GM10847 (cell line): ENCODE results near the gene FAM53A.

Source experiments
- POLR2A ChIP-seq: IDR thresholded peaks from 2 replicates; pipeline ENCODE4 v1.6.1; 2011; ENCODE audit not compliant: insufficient read length; ENCODE audit errors: extremely low read depth

FAM53A gene

GRCh38 chr4:1656132-1656531 is 28.0 kb downstream of the FAM53A start:
- TF ChIP-seq POLR2A = no peak

- TF ChIP-seq POLR2A = no peak
These were observed 28.4 kb downstream of the FAM53A start for GRCh38 chr4:1655676-1656075.

- TF ChIP-seq POLR2A = no peak
These were observed 29.0 kb downstream of the FAM53A start for GRCh38 chr4:1655081-1655480.

- no peak for TF ChIP-seq POLR2A
These were observed 29.7 kb downstream of the FAM53A start for GRCh38 chr4:1654216-1654955.

GRCh38 chr4:1653776-1654175 is 30.3 kb downstream of the FAM53A start:
- no peak for TF ChIP-seq POLR2A

GRCh38 chr4:1652088-1652487 is 32.0 kb downstream of the FAM53A start:
- TF ChIP-seq POLR2A = no peak

- TF ChIP-seq POLR2A = no peak
These were observed 32.5 kb downstream of the FAM53A start for GRCh38 chr4:1651609-1652008.

GRCh38 chr4:1648962-1649361 is 35.2 kb downstream of the FAM53A start:
- no peak for TF ChIP-seq POLR2A

- no peak for TF ChIP-seq POLR2A
These were observed 36.7 kb downstream of the FAM53A start for GRCh38 chr4:1647432-1647831.

GRCh38 chr4:1646690-1647089 is 37.4 kb downstream of the FAM53A start:
- TF ChIP-seq POLR2A = no peak

- TF ChIP-seq POLR2A = no peak
These were observed 39.0 kb downstream of the FAM53A start for GRCh38 chr4:1644891-1645657.

- no peak for TF ChIP-seq POLR2A
These were observed 40.0 kb downstream of the FAM53A start for GRCh38 chr4:1643971-1644735.

- TF ChIP-seq POLR2A = no peak
These were observed 41.7 kb downstream of the FAM53A start for GRCh38 chr4:1642196-1642951.

- TF ChIP-seq POLR2A = no peak
These were observed 42.4 kb downstream of the FAM53A start for GRCh38 chr4:1641671-1642070.

GRCh38 chr4:1640190-1640589 is 43.9 kb downstream of the FAM53A start:
- no peak for TF ChIP-seq POLR2A
